Occipital lobe (tissue), 2 donors: ENCODE data around the gene PLSCR4. TPM values are rescaled to one million over a fixed set of nuclear protein-coding genes. Genes with fewer than 3 reads are reported as not detected.

Experiments used
- DNase-seq: peaks from one replicate; lab custom pipeline; 2025; lab: John Stamatoyannopoulos, UW
- total RNA-seq: library from RNA; depleted of rRNA; stranded (reverse); fragments of >200 nt; gene quantifications from one replicate; pipeline ENCODE4 v1.2.3, GENCODE V29; 2014

PLSCR4 gene
- total RNA-seq, 1 donor from 2014 or later: 7.6 TPM

DNA sequence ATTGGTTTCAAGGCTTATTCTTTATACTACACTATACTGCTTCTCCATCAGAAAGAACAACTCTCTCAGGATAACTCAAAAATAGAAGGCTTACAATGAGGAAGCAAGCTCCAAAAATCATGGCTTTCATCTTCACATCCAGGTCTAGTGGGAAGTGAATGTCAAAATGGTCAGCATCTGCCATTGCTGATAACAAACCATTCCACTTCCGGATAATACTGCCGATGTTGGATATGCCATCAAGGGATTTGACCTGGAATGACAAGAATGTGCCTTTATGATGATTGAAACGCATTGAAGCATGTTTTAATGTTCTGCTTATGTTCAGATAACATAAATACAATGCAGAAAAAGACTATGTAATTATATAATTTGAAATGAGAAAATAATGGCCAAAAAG lies 55.9 kb downstream of the PLSCR4 start:
- DNase-seq: no peak

DNA sequence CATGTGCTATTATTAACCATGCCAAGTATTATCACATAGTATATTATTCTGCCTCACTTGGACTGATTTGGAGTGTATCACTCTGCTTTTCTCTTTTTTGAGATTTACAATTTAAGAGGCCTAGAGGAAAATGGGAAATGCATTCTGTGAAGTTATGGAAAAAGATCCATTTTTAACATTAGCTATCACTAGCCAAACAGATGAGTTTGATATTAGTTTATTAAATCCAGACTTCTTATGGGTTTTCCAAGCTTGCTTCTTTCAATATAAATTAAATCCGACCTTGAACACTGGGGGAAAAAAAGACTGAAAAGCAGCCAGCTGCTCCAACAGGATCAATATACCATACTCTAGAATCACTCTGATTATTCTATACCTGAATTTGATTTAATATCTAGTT lies 59.9 kb downstream of the PLSCR4 start:
- DNase-seq: no peak

DNA sequence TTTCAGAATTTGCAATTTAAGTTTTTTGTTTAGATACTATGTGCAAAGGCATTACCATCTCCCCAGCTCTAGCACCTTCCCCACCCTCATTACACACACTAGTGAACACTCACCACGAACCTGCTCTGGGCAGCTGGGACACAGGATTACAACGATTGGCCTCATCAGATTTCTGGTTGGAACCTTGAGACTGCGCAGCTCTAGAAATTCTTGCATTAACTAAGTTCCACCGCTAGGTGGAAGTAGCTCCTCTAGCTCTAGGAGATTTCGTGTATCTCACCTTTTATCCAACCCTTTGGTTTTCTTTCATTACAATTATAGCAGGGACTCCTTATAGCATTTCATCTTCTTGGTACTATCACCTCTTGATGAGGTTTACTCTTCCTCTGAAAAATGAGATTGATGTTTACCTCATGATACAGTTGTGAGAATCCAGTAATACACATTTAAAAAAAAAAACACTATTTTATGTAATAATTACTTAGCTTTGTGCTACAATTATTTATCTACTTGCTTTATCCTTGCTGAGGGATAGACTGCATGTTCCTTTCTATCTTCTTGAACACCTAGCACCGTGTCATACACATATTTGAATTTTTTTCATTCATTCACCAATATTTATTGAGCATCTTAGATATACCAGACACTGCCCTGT lies 61.3 kb downstream of the PLSCR4 start:
- DNase-seq: no peak

GRCh38 chr3:146187334-146187950 lies 63.5 kb downstream of the PLSCR4 start:
- DNase-seq: no peak

DNA sequence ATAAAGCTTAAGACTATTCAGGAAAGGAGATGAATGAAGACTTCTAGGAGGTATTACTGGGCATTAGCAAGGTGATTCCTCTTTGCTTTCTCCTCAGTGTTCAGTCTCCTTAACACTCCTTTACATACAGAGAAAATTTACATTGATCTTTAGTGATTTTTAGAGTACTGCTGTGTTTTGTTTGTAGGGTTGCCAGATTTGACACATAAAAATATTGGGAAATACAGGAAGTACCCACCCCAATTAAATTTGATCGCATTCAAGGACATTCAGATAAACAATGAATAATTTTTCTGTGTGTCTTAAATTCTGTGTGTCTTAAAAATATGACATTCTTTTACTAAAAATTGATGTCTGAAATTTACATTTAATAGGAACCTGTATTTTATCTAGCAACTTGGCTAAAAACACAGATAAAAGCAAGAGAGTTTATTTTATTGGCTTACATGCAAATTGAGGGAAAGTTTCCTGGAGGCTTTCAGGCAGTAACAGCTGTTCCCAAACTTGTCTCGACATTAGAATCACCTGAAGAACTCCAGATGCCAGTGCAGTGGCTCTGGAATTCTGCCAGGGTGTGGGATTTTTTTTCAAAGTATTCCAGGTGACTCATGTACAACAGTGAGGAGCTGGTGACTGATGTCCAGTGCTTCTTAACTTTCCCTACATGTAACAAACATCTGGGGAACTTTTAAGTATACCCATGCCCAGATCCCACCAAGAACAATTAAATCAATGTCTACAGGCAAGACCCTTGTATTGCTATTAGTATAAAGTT lies 66.5 kb downstream of the PLSCR4 start:
- no peak for DNase-seq

DNA sequence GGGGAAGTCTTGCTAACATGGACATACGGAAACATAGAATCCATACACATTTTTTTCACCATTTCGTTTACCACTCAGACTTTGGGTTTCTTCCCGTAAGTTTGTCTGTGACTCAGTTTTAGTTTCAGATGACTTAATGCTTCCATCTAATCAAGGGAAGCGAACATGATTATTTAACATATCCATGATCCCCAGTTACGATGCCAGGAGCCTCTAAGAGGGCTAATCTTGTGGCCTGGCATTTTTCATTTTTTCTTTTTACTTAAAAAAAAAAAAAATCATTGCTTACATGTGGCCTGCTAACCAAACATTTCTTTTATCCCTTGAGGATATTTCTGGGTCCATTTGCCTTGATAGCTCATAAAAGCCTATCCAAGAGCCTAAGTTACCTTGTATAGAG lies 69.7 kb downstream of the PLSCR4 start:
- no peak for DNase-seq

GRCh38 chr3:146180376-146180775 lies 70.5 kb downstream of the PLSCR4 start:
- no peak for DNase-seq

- no peak for DNase-seq
These were observed 72.8 kb downstream of the PLSCR4 start for GRCh38 chr3:146178006-146178689.

- DNase-seq: no peak
These were observed 73.4 kb downstream of the PLSCR4 start for GRCh38 chr3:146177519-146177918.

- DNase-seq: no peak
These were observed 73.8 kb downstream of the PLSCR4 start for GRCh38 chr3:146177072-146177471.

- DNase-seq: no peak
These were observed 78.3 kb downstream of the PLSCR4 start for GRCh38 chr3:146172586-146172985.

DNA sequence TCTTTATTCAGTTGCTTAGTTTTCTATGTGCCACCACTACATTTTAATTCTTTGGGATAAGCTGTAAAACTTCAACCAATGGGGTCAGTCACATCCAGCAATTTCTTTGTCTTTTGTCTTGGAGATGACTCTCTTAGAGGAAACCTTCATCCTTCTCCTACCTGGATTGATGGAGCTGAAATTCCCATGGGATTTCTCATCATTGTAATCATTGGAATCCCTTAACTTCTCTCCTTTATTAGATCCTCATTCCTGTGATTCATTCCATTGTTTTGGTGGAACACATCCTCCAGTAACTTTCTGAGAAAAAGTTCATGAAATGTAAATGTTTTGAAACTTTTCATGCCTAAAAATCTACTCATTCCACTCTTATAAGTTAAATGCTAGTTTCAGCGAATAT lies 80.3 kb downstream of the PLSCR4 start:
- DNase-seq: no peak

GRCh38 chr3:146169891-146170290 lies 81.0 kb downstream of the PLSCR4 start:
- DNase-seq: no peak

GRCh38 chr3:146166826-146167225 lies 84.1 kb downstream of the PLSCR4 start:
- no peak for DNase-seq

DNA sequence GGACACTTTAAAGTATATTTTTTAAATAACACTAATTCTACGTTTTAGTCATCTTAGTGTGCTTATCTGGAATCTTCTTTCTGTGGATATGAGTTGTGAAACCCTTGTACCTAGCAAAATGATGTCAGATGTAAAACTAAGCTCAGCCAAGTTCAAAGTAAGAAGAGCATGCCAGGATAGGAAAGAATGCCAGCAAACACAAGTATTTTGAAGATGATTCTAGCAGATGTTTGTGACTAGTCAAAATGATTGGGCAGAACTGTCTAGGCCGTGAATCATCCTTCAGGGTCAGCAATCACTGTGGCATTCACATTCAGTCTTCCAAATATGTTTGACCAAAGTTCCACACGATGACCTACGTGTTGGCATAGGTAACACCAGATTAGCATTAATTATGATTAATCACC lies 84.5 kb downstream of the PLSCR4 start:
- no peak for DNase-seq

DNA sequence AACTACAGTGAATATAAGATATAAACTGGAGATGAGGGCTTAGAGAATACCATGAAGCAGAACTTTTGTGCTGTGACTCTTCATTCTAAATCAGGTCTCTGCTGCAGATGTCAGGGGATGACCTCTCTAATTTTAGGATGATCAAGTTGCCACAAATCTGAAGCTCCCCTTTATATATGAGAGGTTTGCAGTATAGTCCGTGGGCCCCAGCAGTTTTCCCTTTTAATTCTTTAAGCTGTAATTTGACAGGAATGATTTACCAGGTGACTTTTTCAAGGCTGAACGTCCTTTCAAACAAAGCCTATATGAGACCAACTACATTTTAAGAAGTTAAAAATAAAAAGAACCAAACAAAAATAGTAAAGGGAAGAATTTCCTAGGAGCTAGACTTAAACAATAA lies 85.0 kb downstream of the PLSCR4 start:
- no peak for DNase-seq

- no peak for DNase-seq
These were observed 85.7 kb downstream of the PLSCR4 start for GRCh38 chr3:146164971-146165769.

- DNase-seq: no peak
These were observed 86.4 kb downstream of the PLSCR4 start for GRCh38 chr3:146164506-146164905.

GRCh38 chr3:146164071-146164470 lies 86.8 kb downstream of the PLSCR4 start:
- DNase-seq: no peak

- no peak for DNase-seq
These were observed 87.3 kb downstream of the PLSCR4 start for GRCh38 chr3:146163584-146163983.

DNA sequence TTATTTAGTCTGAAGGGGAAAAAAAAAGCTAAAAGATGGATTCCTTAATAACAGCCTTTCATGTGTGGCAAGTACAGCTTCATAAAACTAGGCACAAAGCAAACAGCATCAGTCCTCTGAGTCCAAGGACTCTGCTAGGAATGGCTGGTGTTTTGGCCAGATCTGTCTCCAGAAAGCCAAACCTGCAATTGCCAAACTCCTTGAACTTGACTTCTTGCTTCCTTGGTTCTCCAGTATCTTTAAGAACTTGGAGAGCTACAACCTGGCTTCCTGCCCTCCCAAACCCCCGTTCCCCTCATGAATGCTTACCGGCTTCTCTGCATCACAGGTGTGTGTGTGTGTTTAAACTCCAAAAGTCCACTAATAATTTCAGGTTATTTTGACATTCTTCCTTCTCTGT lies 88.3 kb downstream of the PLSCR4 start:
- no peak for DNase-seq
